Measurements from ENCODE around the gene TAS1R1. TPM values are rescaled to one million over a fixed set of nuclear protein-coding genes. Genes with fewer than 3 reads are reported as not detected.

Gene TAS1R1
- total and polyA plus RNA-seq, 2 experiments from 2014 or later, result not detected

- H3K27me3 ChIP-seq, result no peaks in the 10 kb centered on the region
- 1% methylated on average over 40 of the region's 40 CpGs for WGBS (ENCODE audit: low lambda C conversion rate, missing lambda C conversion rate)
- H3K4me3 ChIP-seq, result peak overlapping the region; percentile 95
- DNase-seq (ENCODE audit: low spot score), result peak; percentile 84
- no peaks in the 10 kb centered on the region for H3K36me3 ChIP-seq (replicated peaks; ENCODE audit: insufficient read depth, low read depth)
- H3K4me2 ChIP-seq, result peak overlapping the region; percentile 88
- peaks cover 29% of the 10 kb centered on the region for H4K20me1 ChIP-seq (ENCODE audit: insufficient read depth, poor library complexity, severe bottlenecking)
- H3K9me3 ChIP-seq (ENCODE audit: low read depth), result no peaks in the 10 kb centered on the region
- H3K9me2 ChIP-seq (replicated peaks; ENCODE audit: insufficient read depth), result no peaks in the 10 kb centered on the region
- H3K79me2 ChIP-seq, result peaks cover 62% of the 10 kb centered on the region
- peaks cover 33% of the 10 kb centered on the region for H3K4me1 ChIP-seq (ENCODE audit: insufficient read depth)
- H3K27ac ChIP-seq, result peak overlapping the region; percentile 100
- H2AFZ ChIP-seq, result peak overlapping the region; percentile 0
- TF ChIP-seq EZH2 (IDR thresholded peaks at IDR 0.05; ENCODE audit: borderline replicate concordance) (no peak), CTCF (IDR thresholded peaks at IDR 0.05; ENCODE audit: poor library complexity) (no peak), EZH2phosphoT487 (IDR thresholded peaks at IDR 0.05; ENCODE audit: low read depth, severe bottlenecking, unreplicated experiment) (no peak)
Observed at GRCh38 chr1:6601049-6601922, 46.2 kb downstream of the TAS1R1 start.

GRCh38 chr1:6601923-6602668, 47.0 kb downstream of the TAS1R1 start:
- Histone ChIP-seq H3K27me3 (no peaks in the 10 kb centered on the region), H3K4me1 (ENCODE audit: insufficient read depth) (peaks cover 33% of the 10 kb centered on the region), H3K4me2 (peak overlapping the region; percentile 88), H3K9me3 (ENCODE audit: low read depth) (no peaks in the 10 kb centered on the region), H3K79me2 (peaks cover 54% of the 10 kb centered on the region), H3K9me2 (replicated peaks; ENCODE audit: insufficient read depth) (no peaks in the 10 kb centered on the region), H3K36me3 (replicated peaks; ENCODE audit: insufficient read depth, low read depth) (no peaks in the 10 kb centered on the region), H2AFZ (peak overlapping the region; percentile 64), H3K4me3 (peak overlapping the region; percentile 95), H3K27ac (peak overlapping the region; percentile 100), H4K20me1 (ENCODE audit: insufficient read depth, poor library complexity, severe bottlenecking) (peaks cover 24% of the 10 kb centered on the region)
- 1% methylated on average over 97 of the region's 103 CpGs for WGBS (ENCODE audit: low lambda C conversion rate, missing lambda C conversion rate)
- no peak for TF ChIP-seq CTCF (IDR thresholded peaks at IDR 0.05; ENCODE audit: poor library complexity)
- TF ChIP-seq EZH2phosphoT487 (IDR thresholded peaks at IDR 0.05; ENCODE audit: low read depth, severe bottlenecking, unreplicated experiment), result no peak
- TF ChIP-seq EZH2 (IDR thresholded peaks at IDR 0.05; ENCODE audit: borderline replicate concordance), result no peak
- peak; percentile 71 for DNase-seq (ENCODE audit: low spot score)

GRCh38 chr1:6602669-6603237, 47.6 kb downstream of the TAS1R1 start, which contains the start of gene KLHL21:
KLHL21 (minus strand) TSS chr1:6602869; CDS start chr1:6602817, 52 bp downstream.
- peaks cover 24% of the 10 kb centered on the region for H4K20me1 ChIP-seq (ENCODE audit: insufficient read depth, poor library complexity, severe bottlenecking)
- H3K36me3 ChIP-seq (replicated peaks; ENCODE audit: insufficient read depth, low read depth), result no peaks in the 10 kb centered on the region
- TF ChIP-seq EZH2 (IDR thresholded peaks at IDR 0.05; ENCODE audit: borderline replicate concordance), result no peak
- no peak for TF ChIP-seq CTCF (IDR thresholded peaks at IDR 0.05; ENCODE audit: poor library complexity)
- TF ChIP-seq EZH2phosphoT487 (IDR thresholded peaks at IDR 0.05; ENCODE audit: low read depth, severe bottlenecking, unreplicated experiment), result no peak
- no peaks in the 10 kb centered on the region for H3K27me3 ChIP-seq
- peaks cover 33% of the 10 kb centered on the region for H3K4me1 ChIP-seq (ENCODE audit: insufficient read depth)
- H3K9me2 ChIP-seq (replicated peaks; ENCODE audit: insufficient read depth), result no peaks in the 10 kb centered on the region
- H3K4me3 ChIP-seq, result peak within 1 kb of the TSS; percentile 95
- H3K27ac ChIP-seq, result peak within 1 kb of the TSS; percentile 100
- peak within 1 kb of the TSS; percentile 88 for H3K4me2 ChIP-seq
- H2AFZ ChIP-seq, result peak within 1 kb of the TSS; percentile 86
- H3K9me3 ChIP-seq (ENCODE audit: low read depth), result no peaks in the 10 kb centered on the region
- WGBS (ENCODE audit: low lambda C conversion rate, missing lambda C conversion rate), result under 1% methylated on average over 33 of the region's 84 CpGs
- peaks cover 48% of the 10 kb centered on the region for H3K79me2 ChIP-seq
- peak; percentile 97 for DNase-seq (ENCODE audit: low spot score)
